Epithelial cell of esophagus (primary cell): ENCODE results near the gene GDF15.
A peak's percentile ranks its signal among the peaks of the same experiment; 100 is the strongest.

Experiments
- DNase-seq: peaks from one replicate; pipeline ENCODE4 v3.0.0; 2010; ENCODE audit warnings: low read depth
- H3K4me3 ChIP-seq: 2 replicates; pipeline ENCODE4 v1.5.1; 2011; ENCODE audit warnings: mild to moderate bottlenecking, low read length, control low read depth
- CTCF ChIP-seq: IDR thresholded peaks from 2 replicates; pipeline ENCODE4 v1.5.1; 2011; ENCODE audit warnings: low read depth, mild to moderate bottlenecking, low read length, control low read depth, inconsistent platforms; ENCODE audit not compliant: insufficient read depth; ENCODE audit errors: missing control alignments

GDF15 gene

GRCh38 chr19:18435178-18435841, 49.4 kb downstream of the GDF15 start:
- TF ChIP-seq CTCF = no peak
- H3K4me3 ChIP-seq = no peak overlapping the region

DNA sequence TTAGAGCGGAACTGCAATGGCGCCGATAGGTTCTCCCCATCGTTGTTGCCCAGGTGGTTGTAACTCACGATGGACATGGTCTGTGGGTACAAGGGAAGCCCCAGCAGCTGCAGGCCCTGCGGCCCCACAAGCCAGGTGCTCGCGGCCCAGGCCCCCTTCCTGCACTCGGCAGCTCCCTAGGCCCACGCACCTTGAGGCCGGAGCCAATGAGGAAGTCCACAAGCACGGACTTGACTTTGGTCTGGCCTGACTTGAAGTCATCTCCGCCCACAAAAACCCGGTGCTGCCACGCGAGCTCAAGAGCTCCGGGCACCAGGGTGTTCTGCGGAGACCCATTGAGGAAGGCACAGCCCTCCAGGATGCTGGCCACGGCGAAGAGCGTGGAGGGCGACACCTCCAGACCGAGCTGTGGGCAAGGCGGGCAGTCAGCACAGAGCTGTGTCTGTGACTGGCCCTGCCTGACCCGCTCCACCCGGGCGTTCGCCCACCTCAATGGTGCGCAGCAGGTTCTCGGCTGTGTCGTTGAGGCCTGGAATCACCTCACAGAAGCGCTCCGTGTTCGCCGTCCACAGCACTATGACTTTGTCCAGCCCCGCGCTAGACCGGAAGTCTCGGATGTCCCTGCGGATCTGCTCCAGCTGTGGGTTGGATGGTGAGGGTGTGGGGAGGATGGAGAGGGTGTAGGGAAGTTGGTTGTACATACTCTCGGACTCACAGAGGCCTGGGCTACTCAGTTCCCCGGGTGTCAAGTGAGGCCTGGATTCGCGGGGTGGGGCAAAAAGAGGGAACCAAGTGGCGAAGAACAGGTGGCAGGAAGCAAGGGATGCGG, 50.1 kb downstream of the GDF15 start:
- TF ChIP-seq CTCF = no peak
- no peak overlapping the region for H3K4me3 ChIP-seq
- peak; percentile 46 for DNase-seq

More at GRCh38 chr19:18435178-18435841, 49.4 kb downstream of the GDF15 start:
- DNase-seq = no peak

DNA sequence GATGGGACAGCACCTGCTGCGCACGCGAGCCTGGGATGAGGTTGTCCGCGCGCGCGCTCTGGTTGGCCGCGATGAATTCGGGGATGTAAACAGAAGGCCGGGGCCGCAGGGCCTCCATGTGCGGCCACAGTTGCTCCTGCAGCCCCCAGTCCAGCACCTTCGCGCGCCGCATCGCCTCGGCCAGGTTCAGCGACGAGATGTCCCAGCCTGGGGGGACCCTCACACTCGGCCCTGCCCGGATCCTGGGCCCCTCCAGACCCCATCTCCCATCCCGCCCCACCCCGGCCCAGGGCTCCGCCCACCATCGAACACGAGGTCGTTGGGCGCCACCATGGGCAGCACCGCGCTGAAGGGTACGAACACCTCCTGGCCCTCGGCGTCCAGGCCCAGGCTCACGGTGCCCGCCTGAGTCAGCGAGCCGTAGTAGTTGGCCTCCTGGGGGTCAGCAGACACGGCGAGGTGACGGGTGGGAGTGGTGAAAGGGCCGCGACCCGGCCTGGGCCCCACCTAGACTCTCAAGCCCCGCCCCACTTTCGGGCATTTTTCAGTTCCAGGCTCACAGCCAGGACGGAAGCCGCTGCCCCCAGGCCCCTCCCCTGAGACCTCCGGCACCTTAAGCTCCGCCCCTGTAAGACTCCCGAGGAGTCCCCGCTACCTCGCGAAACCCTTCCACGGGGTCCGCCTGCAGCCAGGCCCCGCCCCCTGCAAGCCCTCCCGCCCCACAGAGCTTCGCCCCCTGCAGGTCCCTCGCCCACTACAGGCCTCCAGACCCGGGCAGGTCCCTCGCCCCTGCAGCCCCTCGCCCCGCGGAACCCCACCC, 50.9 kb downstream of the GDF15 start:
- peak overlapping the region; percentile 29 for H3K4me3 ChIP-seq
- no peak for TF ChIP-seq CTCF
- DNase-seq = peak; percentile 54

GRCh38 chr19:18437491-18438330, 51.8 kb downstream of the GDF15 start, which contains the start of gene ISYNA1:
ISYNA1 (minus strand) TSS chr19:18438133; CDS start chr19:18437979, 154 bp downstream.
- H3K4me3 ChIP-seq = peak within 1 kb of the TSS; percentile 49
- TF ChIP-seq CTCF = no peak
- DNase-seq = peak; percentile 41

GRCh38 chr19:18438331-18439024, 52.5 kb downstream of the GDF15 start:
- peak overlapping the region; percentile 49 for H3K4me3 ChIP-seq
- peak; percentile 69 for DNase-seq
- no peak for TF ChIP-seq CTCF
